ENCODE data around the gene PCOLCE2.

The PCOLCE2 gene, protein sequence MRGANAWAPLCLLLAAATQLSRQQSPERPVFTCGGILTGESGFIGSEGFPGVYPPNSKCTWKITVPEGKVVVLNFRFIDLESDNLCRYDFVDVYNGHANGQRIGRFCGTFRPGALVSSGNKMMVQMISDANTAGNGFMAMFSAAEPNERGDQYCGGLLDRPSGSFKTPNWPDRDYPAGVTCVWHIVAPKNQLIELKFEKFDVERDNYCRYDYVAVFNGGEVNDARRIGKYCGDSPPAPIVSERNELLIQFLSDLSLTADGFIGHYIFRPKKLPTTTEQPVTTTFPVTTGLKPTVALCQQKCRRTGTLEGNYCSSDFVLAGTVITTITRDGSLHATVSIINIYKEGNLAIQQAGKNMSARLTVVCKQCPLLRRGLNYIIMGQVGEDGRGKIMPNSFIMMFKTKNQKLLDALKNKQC

DNA sequence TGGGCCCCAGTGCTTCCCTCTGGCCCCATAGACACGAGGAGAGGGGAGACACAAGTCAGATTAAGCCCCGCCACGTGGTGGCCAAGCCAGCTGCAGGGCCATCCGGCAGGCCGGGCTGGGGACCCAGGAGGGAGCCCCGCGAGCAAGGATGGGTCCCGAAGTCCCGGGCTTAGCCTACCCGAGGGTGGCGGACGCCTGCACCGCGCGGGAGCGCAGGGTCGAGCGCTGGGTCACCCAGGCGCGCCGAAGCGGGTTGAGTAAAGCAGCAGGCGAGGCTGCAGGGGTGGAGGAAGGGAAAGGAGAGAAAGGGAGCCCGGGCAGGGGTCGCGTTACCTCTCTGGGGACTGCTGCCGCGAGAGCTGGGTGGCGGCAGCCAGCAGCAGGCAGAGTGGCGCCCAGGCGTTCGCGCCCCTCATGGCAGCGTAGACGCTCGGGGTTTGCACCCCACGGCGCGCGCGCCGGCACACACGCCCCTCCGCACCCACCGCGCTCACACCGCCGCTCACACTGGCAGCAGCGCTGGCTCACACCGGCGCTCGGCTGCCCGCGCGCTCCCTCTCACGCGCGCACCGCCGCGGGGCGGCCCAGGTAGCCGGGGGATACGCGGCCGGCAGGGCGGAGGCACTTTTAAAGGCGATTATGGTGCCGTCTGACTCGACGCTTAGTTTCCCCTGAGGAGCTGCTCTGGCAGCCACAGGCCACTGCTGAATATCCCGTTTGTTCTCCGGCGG, at the start of gene PCOLCE2:
PCOLCE2 (minus strand) TSS at position 603 of the 731 bp plus-strand sequence; CDS start at position 416, 187 bp downstream.
- peak; percentile 85 for DNase-seq

DNA sequence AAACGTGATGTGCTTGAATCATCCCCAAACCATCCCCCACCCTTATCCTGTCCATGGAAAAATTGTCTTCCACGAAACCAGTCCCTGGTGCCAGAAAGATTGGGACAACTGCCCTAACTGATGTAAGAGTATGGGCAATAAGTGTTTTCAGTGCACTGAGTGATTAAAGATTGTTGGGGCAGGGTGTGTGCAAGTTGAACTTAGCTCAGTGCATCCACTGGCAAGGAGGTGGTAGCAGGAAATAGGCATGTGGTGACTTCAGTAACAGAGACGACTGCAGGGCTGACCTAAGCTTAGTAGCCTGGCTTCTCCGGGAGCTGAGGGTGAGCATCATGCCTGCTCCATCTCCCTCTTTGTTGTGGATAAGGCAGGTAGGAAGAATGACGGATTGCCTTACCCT, 47.1 kb upstream of the PCOLCE2 start:
- DNase-seq = no peak

DNA sequence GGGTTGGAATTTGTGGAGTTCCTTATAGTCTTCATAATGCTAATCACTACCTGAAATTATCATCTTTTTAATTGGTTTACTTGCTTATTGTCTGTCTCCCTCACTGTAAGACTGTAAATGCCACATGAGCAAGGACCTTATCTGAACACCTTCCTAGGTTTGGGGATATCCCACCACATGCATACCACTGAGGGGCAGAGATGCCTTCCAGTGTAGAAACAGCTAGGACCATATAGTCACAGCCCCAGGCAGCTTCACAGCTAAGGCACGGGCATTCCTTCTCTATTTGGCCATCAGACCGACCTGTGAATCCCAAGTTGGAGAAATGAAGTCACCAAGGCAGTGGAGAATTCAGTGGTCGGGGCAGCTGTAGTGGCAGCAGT, 46.0 kb upstream of the PCOLCE2 start:
- no peak for DNase-seq

DNA sequence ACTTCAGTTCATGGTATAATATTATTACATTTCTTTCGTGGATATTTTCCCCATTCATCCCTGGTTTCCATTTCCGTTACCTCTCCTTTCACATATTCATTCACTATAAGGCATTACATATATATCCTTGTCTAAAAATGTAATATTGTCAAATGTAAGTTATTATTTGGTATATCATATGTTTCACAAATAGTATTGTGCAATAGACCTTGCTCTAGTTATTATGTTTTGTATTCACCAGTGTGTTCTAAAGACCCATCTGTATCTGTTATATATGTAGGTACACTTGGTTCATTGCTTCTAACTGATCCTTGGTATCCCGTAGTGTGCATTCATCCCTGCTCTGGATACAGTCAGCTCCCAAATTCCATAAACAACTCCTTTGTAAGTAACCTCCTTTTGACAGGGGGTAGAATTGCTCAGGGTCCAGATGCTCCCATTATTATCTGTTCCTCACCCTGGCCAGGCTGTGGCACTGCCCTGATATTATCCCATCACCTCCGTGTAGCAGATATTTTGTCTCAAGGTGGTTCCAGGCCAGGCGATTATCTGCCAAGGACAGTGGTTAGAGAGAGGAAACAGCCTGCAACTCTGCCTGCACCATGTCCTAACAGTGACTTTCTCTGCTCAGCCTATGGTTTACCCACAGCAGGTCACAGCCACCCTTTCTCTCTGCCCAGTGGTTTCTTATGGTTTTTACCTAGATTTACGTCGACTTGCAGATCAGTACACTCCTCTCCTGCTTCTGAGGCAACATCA, 45.4 kb upstream of the PCOLCE2 start:
- DNase-seq = no peak

DNA sequence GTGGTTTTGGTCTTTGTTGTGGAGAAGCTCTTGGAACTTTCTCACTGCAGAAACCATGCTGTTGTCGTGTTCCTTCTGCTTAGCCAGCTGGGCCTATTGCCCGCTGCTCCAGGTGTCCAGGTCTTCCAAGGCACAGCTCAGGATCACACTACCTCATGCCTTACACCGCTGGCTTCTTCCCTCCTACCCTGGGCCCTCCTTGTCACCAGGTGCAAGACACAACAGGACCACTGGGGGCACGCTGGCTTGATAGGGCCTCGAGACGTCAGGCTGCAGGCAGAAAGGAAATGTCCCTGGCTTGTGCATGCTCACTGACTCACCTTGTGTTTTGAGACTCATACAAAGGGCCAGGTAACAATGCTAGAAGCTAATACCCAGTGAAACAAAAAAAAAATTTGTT, 42.3 kb upstream of the PCOLCE2 start:
- no peak for DNase-seq

DNA sequence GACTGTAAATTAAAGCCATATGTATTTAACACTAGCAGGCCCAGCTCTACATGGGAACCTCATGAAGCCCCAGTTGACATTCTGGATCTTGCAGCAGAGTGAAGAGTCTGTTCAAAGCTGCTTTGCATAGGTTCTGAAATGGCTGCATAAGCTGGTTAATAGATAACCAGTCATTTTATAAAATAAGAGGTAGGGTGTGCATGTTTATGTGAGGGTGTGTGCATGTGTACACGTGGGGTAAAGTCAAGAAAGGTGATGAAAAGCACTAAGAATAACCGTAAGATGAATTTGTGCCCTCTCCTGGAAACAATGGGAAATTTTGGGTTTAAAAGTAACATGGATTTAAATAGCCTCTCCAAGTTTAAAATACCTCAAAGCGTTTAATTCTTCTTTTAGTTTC, 41.6 kb upstream of the PCOLCE2 start:
- no peak for DNase-seq

DNA sequence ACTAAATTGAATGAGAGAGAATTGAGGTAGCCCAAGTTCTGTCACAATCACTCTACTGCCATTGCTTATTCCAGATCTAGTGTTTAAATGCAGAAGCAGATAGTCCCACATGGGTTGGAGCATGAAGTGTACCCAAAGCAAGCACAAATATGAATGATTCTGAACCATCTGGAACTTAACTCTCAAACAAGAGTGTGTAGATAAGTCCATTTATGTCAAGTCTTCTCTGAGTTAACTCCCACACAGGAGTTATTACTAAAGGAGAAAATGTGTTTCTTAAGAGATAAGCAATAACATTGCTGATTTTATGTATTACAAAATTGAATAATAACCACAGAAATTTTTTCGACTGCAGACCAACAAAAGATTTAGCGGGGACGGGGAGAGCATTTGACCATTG, 41.0 kb upstream of the PCOLCE2 start:
- DNase-seq = no peak

DNA sequence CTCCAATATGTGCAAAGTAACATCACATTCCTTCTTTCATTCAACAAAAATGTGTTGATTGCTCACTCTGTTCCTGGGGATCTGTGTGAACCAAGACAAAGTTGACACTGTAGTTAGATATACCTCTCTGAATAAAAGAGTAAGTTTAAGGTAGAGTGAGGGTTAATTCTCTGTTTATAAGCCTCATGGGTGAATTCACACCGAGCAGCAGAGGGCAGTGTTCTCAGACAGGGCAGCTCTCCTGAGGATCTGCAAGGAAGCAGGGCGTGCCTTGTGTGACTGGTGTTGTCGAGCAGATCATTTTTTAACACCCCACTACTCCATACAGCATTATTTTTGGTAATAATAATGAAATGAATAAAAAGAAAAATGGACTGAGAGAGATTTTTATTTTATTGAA, 40.2 kb upstream of the PCOLCE2 start:
- DNase-seq = peak; percentile 69

DNA sequence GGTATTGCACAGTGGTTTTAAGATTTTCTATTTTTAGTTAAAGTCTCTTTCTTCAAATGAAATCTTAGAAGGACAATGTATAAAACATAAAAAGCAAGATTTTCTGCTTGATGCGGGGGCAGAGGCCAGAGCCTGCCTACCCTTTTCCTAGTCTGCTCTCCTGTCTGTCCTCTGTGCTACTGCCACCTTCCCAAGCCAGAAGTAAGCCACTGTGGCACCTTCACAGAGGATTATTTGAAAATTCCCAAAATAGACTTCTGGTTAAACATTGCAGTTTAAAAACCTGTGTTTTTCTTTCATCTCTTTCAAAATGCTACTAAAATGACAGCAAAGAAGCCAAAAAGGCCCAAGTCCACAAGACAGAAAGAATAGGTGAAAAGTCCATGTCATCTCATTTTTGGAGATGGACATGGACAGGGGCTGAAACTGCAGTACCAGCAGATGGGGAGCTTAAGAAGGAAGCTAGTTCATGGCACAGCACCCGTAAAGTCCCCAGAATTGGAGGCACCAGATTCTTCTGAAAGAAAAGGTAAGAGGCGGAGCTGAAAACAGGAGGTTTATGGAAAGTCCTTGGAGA, 37.6 kb upstream of the PCOLCE2 start:
- DNase-seq = no peak

DNA sequence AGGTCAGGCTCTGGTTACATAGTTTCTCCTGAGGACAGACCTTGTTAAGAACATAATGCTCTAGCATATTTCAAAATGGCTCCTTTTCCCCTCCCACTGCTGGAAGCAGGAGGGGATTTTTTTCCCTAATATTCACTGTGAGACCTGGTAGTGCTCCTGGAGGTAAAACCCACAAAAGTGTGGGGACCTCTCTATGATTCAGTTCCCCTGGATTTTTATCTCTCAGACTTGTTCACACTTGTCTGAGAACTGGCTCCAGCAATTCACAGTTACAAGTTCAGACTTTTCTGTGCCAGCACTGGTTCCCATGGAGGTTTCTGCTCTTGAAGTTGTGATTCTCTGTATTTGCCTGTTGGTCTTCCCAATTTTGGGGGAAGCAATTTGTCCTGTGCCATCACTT, 36.3 kb upstream of the PCOLCE2 start:
- no peak for DNase-seq

DNA sequence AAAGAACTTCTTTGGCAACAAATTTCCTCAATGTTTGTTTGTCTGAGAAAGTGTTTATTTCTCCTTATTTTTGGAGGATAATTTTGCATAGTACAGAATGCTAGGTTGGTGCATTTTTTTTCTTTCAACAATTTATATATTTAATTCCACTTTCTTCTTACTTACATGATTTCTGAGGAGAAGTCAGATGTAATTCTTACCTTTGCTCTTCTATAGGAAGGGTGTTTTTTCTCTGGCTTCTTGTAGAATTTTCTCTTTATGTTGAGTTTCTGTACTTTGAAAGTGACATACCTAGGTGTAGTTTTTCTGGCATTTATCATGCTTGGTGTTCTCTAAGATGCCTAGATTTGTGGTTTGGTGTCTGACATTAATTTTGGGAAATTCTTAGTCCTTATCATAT, 34.8 kb upstream of the PCOLCE2 start:
- DNase-seq = no peak

DNA sequence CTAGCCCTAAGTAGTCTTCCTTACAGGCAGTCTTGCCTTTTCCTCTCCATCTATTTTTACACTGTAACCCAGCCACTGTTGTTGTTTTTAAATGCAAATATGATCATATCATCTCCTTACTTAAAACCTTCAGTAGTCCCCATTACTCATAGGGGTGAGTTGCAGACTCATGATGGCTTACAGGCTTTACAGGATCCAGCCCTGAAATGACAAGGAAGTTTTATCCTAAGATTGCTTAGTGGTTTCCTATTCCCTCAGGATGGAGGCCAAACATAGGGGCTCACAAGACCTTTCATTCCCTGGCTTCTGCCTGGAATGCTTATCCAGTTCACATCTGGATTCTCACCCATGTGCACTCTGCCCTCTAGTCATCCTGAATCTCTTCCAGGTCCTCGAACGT, 27.7 kb upstream of the PCOLCE2 start:
- DNase-seq = no peak

DNA sequence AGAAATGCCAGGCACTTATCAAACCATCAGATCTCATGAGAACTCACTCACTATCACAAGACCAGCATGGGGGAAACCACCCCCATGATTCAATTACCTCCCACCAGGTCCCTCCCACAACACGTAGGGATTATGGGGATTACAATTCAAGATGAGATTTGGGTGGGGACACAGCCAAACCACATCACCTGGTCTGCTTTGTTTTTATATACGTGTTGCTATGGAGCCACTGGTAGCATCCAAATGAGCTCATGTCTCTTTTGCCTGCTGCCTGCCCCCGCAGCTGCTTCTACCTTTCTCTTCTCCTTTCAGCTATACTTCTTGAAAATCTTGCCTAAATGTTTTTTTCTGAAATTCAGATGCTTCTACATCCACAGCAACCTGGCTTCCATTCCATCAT, 26.8 kb upstream of the PCOLCE2 start:
- DNase-seq = no peak

DNA sequence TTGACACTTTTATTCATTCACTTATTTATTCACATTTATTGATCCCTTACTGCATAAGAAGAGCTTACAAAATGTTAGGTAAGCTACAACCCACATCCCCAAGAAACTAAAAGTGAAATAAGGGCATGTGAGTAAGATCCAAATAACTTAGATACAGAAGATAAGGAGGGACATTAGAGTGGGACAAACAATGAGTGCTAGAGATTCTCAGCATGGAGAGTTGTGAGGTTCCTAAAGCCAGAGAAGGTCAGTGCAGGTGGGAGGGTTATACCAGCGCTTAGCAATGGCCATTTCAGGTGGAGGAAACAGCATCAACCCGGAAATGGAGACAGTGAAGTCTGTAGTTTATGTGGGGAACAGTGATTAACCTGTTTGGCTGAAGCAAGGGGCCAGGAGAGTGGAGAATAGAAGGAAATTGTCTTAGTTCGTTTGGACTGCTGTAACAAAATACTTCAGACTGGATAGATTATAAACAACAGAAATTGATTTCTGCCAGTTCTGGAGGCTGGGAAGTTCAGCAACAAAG, 25.5 kb upstream of the PCOLCE2 start:
- peak; percentile 6 for DNase-seq

DNA sequence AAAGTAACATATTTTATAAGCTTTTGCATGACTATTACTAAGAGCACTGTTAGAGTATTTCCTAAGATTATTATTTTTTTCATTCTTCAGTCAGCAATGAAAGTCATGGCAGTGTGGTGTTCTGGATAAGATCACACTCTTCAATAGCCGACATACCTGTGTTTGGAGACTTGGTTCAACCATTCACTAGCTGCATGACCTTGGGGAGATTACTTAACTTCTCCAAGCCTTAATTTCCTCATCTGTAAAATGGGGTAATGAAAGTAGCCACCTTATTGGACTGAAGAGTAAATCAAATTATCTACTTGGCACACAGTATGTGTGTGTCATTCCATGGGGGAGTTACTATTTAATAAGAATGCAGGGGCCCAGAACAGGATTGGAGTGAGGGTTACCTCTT, 24.5 kb upstream of the PCOLCE2 start:
- no peak for DNase-seq

DNA sequence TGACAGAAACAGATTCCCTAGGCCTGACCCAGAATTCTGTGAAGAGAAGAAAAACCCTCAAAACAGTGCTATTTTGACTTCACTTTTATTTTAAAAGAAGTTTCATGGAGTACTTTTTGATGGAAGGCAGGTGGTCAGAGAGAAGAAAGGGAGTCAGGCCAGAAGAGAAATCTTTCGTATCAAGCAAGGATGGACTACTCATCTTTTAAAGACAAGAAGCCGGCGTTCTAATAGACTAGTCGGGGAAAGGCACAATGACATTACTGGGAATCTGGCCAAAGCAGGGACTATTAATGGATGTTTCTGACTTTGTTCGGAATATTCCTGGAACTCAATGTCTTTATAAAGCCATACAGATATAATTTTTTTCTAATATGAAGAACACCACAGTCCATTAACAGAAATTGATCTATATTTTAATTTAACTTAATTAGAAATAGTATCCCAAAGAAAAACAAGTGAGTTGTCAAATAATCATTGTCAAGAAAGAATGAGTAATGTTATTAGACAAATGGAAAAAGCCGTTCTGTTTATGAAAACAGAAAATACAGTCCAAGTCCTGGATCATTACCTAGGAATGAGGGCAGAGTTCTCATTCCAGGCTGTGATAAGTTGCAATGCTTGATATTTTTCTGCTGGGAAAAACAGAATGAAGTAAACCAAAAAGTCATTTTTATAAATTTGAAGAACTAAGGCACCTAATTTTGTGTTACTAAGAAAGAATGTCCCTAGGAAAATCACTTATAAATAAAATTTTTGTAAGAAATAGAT, 23.7 kb upstream of the PCOLCE2 start:
- no peak for DNase-seq

DNA sequence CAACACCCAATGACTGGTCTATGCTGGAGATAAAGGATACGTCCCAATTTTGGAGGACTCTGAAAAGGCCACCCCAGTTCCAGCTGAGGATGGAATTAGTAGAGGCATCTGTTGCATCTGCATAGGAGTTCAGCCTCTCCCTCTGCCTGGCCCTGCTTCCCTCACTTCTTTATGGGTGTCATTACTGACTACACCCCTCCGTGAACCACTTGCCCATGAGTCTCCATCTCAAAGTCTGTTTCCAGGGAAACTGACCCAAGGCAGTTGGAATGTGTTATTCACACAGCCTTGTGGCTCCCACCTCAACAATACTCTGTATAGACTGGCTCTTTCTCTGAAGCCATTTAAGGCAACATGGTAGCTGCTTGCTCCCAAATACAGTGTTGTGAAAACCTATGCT, 21.4 kb upstream of the PCOLCE2 start:
- no peak for DNase-seq

DNA sequence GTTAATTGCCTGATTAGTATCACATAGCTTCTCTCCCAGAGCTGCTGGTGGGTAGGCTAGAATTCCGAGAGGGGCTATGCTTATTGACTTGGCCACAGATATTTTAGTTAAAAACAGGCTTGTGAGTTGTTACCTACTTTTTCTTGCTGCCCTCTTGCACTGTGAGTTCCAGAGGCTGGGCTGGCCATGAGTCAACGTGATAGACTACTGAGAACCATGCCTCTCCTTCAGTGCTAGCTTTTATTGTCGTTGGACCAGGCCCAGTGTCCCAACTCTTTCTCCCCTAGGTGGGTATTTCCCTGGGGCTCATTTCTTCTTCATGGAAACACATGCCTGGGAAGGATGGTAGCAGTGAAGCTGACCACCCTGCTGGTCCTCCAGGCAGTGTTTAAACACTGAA, 20.4 kb upstream of the PCOLCE2 start:
- DNase-seq = no peak

DNA sequence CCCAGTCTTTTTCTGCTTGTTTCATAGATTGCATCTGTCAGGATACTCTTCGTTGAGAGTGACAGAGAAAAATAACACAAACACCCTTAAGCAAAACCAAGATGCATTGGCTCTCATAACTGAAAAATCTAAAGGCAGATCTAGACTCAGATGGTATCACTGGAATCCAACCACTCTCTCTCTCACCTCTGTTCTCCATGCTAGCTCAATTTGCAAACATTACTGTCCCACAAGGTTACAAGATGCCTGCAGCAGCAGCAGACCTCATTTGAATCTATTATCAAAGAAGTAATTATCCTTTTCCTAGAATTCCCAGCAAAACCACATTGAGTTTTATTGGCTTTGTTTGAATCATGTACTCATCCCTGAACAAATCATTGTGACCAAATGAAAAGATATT, 19.1 kb upstream of the PCOLCE2 start:
- no peak for DNase-seq

DNA sequence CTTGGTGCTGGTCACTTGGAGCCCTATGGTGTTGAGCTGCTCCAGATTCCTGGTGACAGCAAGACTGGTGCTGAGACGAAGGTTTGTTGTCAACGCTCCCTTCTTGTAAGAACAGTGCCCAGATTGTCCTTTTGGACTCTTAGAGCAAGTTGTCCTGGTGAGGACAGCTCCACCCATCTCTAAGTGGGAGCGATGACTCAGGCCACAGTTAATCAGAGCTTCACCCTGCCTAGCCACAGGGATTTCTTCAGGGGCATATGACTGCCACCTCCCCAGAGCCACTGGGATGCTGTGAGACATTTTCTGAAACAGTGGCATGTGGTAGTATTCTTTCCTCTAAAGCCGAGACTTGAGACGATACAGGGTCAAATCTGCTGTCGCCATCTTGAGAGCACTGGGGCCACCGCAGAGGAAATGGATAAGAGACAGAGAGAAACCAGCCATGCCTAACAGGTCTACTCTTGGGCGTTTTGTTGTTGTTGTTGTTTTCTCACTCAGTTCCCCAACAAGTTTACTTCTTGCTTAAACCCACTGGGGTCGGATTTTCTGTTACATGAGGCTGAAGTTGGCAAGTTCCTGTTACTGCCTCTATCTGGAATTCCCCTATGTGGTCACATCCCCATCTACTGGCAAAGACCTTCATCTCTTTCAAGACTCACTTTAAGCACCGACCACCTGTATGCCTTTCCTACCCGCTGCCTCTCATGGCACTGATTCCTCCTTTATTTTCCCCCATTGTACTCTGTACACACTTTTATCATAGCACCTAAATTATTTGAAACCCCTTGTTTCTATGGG, 16.0 kb upstream of the PCOLCE2 start:
- DNase-seq = peak; percentile 20

DNA sequence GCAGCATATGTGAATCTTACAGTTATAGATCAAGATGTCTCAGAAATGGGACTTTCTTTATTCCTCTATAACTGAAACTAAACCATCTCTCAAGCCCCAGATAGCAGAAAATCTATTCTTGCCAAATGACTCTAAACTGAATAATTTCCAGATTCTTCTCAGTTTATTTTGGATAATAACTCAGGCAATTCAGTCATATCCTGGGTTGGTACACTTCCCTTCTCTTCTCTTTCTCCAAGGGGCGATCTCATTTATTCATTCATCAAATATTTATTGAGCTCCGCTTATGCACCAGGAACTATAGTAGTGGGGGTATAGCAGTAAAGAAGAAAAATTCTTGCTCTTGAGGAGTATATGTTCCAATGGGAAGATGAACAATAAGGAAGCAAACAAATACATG, 13.5 kb upstream of the PCOLCE2 start:
- no peak for DNase-seq

Data from NCI-H69 (cell line).